Caco-2 (cell line): ENCODE data around the gene CENPL. TPM values are rescaled to one million over a fixed set of nuclear protein-coding genes. Genes with fewer than 3 reads are reported as not detected.

Experiments used
- BruUV-seq: library from RNA; stranded (reverse); fragments of 400-500 nt; replicated peaks from 2 replicates; lab custom pipeline; 2021; lab: Mats Ljungman, UMichigan
- CTCF ChIA-PET: fragments of 300-600 bp; sonication (Branson Sonifier 250); formaldehyde crosslinking; loops from one replicate; lab custom pipeline; 2022; ENCODE audit warnings: antibody characterized with exemption; lab: Charles Lee
- POLR2A ChIA-PET: fragments of 300-600 bp; sonication (Branson Sonifier 250); formaldehyde crosslinking; loops from one replicate; lab custom pipeline; 2022; ENCODE audit warnings: antibody characterized with exemption; lab: Charles Lee
- DNase-seq, 2 experiments: peaks; one replicate each; pipeline versions ENCODE4 v3.0.0 to v3.0.0-alpha.2; 2020 to 2022
- H3K27me3 ChIP-seq: replicated peaks from 2 replicates; pipeline ENCODE4 v1.6.0; 2011; ENCODE audit warnings: low read length; ENCODE audit not compliant: control insufficient read depth, insufficient read depth
- H3K36me3 ChIP-seq: 2 replicates; pipeline ENCODE4 v1.5.1; 2011; ENCODE audit warnings: low read length; ENCODE audit not compliant: control insufficient read depth, insufficient read depth
- H3K4me1 ChIP-seq: fragments of 250-450 bp; sonication (Bioruptor Pico); 2 replicates; pipeline ENCODE4 v1.5.1; 2020; ENCODE audit warnings: mild to moderate bottlenecking
- H3K4me3 ChIP-seq: 2 replicates; pipeline ENCODE4 v1.5.1; 2011; ENCODE audit warnings: low read depth, mild to moderate bottlenecking, control low read depth, low read length
- H3K9me3 ChIP-seq: fragments of 250-450 bp; sonication (Bioruptor Pico); 2 replicates; pipeline ENCODE4 v1.5.1; 2020; ENCODE audit warnings: mild to moderate bottlenecking, moderate library complexity
- H3K27ac Mint-ChIP-seq: one replicate; pipeline ENCODE4 v1.8.0; 2022; ENCODE audit warnings: mixed read lengths; ENCODE audit not compliant: unreplicated experiment
- H3K27me3 Mint-ChIP-seq: one replicate; pipeline ENCODE4 v1.8.0; 2022; ENCODE audit warnings: mixed read lengths; ENCODE audit not compliant: insufficient read depth, unreplicated experiment
- H3K36me3 Mint-ChIP-seq: one replicate; pipeline ENCODE4 v1.8.0; 2022; ENCODE audit warnings: mild to moderate bottlenecking, mixed read lengths; ENCODE audit not compliant: insufficient read depth, unreplicated experiment
- H3K4me1 Mint-ChIP-seq: one replicate; pipeline ENCODE4 v1.8.0; 2022; ENCODE audit warnings: low read depth, mixed read lengths; ENCODE audit not compliant: unreplicated experiment
- H3K4me3 Mint-ChIP-seq: one replicate; pipeline ENCODE4 v1.8.0; 2022; ENCODE audit warnings: mild to moderate bottlenecking, moderate library complexity, mixed read lengths; ENCODE audit not compliant: unreplicated experiment
- H3K9me3 Mint-ChIP-seq: one replicate; pipeline ENCODE4 v1.8.0; 2022; ENCODE audit warnings: mixed read lengths; ENCODE audit not compliant: unreplicated experiment
- intact Hi-C: fragments of 100-400 bp; cut with micrococcal nuclease; formaldehyde crosslinking; loops from one replicate; pipeline ENCODE4 v1.10.0; 2022; ENCODE audit not compliant: unreplicated experiment
- total RNA-seq: library from RNA; stranded (reverse); gene quantifications from 2 replicates; pipeline ENCODE4 v1.2.3, GENCODE V29; 2022
- TF ChIP-seq, protein P1 (sequence below), 2 experiments: fragments of 200-600 bp in 1 of 2; IDR thresholded peaks; 1 replicate in 1 of 2; 2 replicates in 1 of 2; pipeline versions ENCODE4 v1.5.1 to v1.8.0; 2011 to 2022; ENCODE audit warnings: antibody characterized with exemption in 1 of 2, control low read depth in 1 of 2, inconsistent platforms in 1 of 2, low read depth in 1 of 2, low read length in 1 of 2, mild to moderate bottlenecking in 1 of 2, moderate library complexity in 1 of 2; ENCODE audit not compliant: insufficient read depth in 1 of 2, severe bottlenecking in 1 of 2, unreplicated experiment in 1 of 2

Gene CENPL
- total RNA-seq, 1 experiment from 2014 or later = 21.3 TPM

DNA sequence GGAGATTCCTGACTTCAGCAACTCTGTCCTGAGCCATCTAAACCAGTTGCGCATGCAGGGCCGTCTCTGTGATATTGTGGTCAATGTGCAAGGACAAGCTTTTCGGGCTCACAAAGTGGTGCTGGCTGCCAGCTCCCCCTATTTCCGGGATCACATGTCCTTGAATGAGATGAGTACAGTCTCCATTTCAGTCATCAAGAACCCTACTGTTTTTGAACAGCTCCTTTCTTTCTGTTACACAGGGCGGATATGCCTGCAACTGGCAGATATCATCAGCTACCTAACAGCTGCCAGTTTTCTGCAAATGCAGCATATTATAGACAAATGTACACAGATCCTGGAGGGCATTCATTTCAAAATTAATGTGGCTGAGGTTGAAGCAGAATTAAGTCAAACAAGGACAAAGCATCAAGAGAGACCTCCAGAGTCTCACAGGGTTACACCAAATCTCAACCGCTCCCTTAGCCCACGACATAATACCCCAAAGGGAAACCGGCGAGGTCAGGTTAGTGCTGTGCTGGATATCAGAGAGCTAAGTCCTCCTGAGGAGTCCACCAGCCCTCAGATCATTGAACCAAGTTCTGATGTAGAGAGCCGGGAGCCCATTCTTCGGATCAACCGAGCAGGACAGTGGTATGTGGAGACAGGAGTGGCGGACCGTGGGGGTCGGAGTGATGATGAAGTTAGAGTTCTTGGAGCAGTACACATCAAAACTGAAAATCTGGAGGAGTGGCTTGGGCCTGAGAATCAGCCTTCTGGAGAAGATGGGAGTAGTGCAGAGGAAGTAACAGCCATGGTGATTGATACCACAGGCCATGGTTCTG is 45.8 kb upstream of the CENPL start:
- intact Hi-C loops = no loop called here
- no peak for DNase-seq
- Histone ChIP-seq H3K4me1 (peaks cover 10% of the 10 kb centered on the region; the same call in 1 of the 2 replicates), H3K36me3 (peaks cover 5% of the 10 kb centered on the region; the same call in 1 of the 2 replicates), H3K27me3 (no peaks in the 10 kb centered on the region), H3K9me3 (no peaks in the 10 kb centered on the region), H3K4me3 (no peak overlapping the region)
- TF ChIP-seq, protein P1, sequence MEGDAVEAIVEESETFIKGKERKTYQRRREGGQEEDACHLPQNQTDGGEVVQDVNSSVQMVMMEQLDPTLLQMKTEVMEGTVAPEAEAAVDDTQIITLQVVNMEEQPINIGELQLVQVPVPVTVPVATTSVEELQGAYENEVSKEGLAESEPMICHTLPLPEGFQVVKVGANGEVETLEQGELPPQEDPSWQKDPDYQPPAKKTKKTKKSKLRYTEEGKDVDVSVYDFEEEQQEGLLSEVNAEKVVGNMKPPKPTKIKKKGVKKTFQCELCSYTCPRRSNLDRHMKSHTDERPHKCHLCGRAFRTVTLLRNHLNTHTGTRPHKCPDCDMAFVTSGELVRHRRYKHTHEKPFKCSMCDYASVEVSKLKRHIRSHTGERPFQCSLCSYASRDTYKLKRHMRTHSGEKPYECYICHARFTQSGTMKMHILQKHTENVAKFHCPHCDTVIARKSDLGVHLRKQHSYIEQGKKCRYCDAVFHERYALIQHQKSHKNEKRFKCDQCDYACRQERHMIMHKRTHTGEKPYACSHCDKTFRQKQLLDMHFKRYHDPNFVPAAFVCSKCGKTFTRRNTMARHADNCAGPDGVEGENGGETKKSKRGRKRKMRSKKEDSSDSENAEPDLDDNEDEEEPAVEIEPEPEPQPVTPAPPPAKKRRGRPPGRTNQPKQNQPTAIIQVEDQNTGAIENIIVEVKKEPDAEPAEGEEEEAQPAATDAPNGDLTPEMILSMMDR (IDR thresholded peaks at IDR 0.05; ENCODE audit: insufficient read depth in 1 of 2, low read depth in 1 of 2, low read length in 1 of 2, severe bottlenecking in 1 of 2, unreplicated experiment in 1 of 2) = no peak
- H3K4me1 Mint-ChIP-seq = peaks cover 12% of the 10 kb centered on the region
- peaks cover 35% of the 10 kb centered on the region for H3K36me3 Mint-ChIP-seq
- no TSS peak for BruUV-seq
- no peak overlapping the region for H3K27ac Mint-ChIP-seq
- peaks cover 5% of the 10 kb centered on the region for H3K27me3 Mint-ChIP-seq
- ChIA-PET POLR2A (no interaction called here), CTCF (no interaction called here)
- no peak overlapping the region for H3K4me3 Mint-ChIP-seq
- no peaks in the 10 kb centered on the region for H3K9me3 Mint-ChIP-seq

DNA sequence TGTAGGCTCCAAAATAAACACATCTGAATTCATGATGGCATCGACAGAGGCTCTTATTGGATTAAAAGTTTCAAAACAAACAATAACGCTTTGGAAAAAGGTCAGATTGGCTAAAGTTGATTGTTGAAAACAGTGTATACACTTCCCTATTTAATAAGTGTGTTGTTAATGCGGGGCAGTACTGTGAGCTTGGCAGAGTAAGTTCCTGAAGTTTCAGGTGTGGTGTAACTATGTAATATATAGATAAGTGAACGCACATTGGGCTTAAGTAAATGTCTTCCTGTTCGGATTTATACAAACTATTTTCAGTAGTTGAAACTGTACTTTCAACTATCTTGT is 44.3 kb upstream of the CENPL start:
- CTCF ChIA-PET = no interaction called here
- intact Hi-C loops = loop anchor here (2.0 to 5.0 kb wide), 4 partner anchors 58 to 394 kb away; partner anchors contain the start of genes RABGAP1L and RC3H1

More for the DNA sequence above, 44.3 kb upstream of the CENPL start:
- DNase-seq = no peak
- Histone ChIP-seq H3K4me3 (peak overlapping the region; percentile 82), H3K9me3 (no peaks in the 10 kb centered on the region), H3K27me3 (no peaks in the 10 kb centered on the region), H3K4me1 (peaks cover 13% of the 10 kb centered on the region; the same call in 1 of the 2 replicates), H3K36me3 (peaks cover 5% of the 10 kb centered on the region; the same call in 1 of the 2 replicates)
- POLR2A ChIA-PET = interaction anchor here (1.0 to 1.7 kb wide), 5 partner anchors 9 to 381 kb away, joined by 3 to 17 read pairs (median 10); partner anchors contain the start of genes DARS2, KLHL20 and RC3H1
- peaks cover 5% of the 10 kb centered on the region for H3K27me3 Mint-ChIP-seq
- H3K27ac Mint-ChIP-seq = peak overlapping the region; percentile 100
- TSS peak; percentile 63 for BruUV-seq
- TF ChIP-seq, protein P1 (IDR thresholded peaks at IDR 0.05; ENCODE audit: insufficient read depth in 1 of 2, low read depth in 1 of 2, low read length in 1 of 2, severe bottlenecking in 1 of 2, unreplicated experiment in 1 of 2) = no peak
- no peaks in the 10 kb centered on the region for H3K9me3 Mint-ChIP-seq
- H3K36me3 Mint-ChIP-seq = peaks cover 50% of the 10 kb centered on the region
- H3K4me3 Mint-ChIP-seq = peak overlapping the region; percentile 99
- H3K4me1 Mint-ChIP-seq = peaks cover 12% of the 10 kb centered on the region
